HepG2 (cell line): ENCODE data around the gene SAE1. TPM values are rescaled to one million over a fixed set of nuclear protein-coding genes. Genes with fewer than 3 reads are reported as not detected.

Experiments used
- AGO1 ChIP-seq: fragments of 200-400 bp; formaldehyde crosslinking; IDR thresholded peaks from 2 replicates; pipeline ENCODE4 v1.6.1; 2017; ENCODE audit warnings: mild to moderate bottlenecking, low read depth, low read length, moderate library complexity; ENCODE audit not compliant: poor library complexity, severe bottlenecking
- ARID2 ChIP-seq: sonication (generic); formaldehyde crosslinking; IDR thresholded peaks from 2 replicates; pipeline ENCODE4 v1.8.1; 2022; ENCODE audit warnings: mild to moderate bottlenecking, missing genetic modification reagents, borderline replicate concordance
- CBX2 ChIP-seq, 2 experiments: fragments of 200-600 bp in 1 of 2; sonication (generic); formaldehyde crosslinking in 1 of 2; IDR thresholded peaks; 2 replicates each; pipeline versions ENCODE4 v1.7.0 to v1.8.1; 2018 to 2022; ENCODE audit warnings: low read depth in 2 of 2, low read length in 1 of 2, mild to moderate bottlenecking in 1 of 2, missing genetic modification reagents in 1 of 2
- CEBPB ChIP-seq: IDR thresholded peaks from 2 replicates; pipeline ENCODE4 v1.6.1; 2011; ENCODE audit warnings: low read depth, low read length, improper control_type of control experiment, borderline replicate concordance
- CERS6 ChIP-seq: sonication (generic); formaldehyde crosslinking; IDR thresholded peaks from 2 replicates; pipeline ENCODE4 v1.5.0; 2020; ENCODE audit warnings: missing genetic modification reagents
- EZH2 ChIP-seq: conservative IDR thresholded peaks from 2 replicates; pipeline ENCODE4 v1.6.1; 2012; ENCODE audit warnings: mild to moderate bottlenecking, low read depth, low read length, moderate library complexity
- IRF2 ChIP-seq: IDR thresholded peaks from 2 replicates; pipeline ENCODE4 v1.6.1; 2018; ENCODE audit warnings: missing genetic modification reagents, missing compliant biosample characterization
- IRX3 ChIP-seq: sonication (generic); formaldehyde crosslinking; IDR thresholded peaks from 2 replicates; pipeline ENCODE4 v1.8.1; 2023; ENCODE audit warnings: mild to moderate bottlenecking, low read depth, missing genetic modification reagents, borderline replicate concordance
- KDM3A ChIP-seq: IDR thresholded peaks from 2 replicates; pipeline ENCODE4 v1.6.1; 2018; ENCODE audit warnings: low read depth, missing compliant biosample characterization
- KMT2B ChIP-seq: IDR thresholded peaks from 2 replicates; pipeline ENCODE4 v1.6.1; 2016; ENCODE audit warnings: missing genetic modification reagents, missing compliant biosample characterization
- ONECUT2 ChIP-seq: sonication (generic); formaldehyde crosslinking; IDR thresholded peaks from 2 replicates; pipeline ENCODE4 v1.4.0; 2020; ENCODE audit warnings: missing genetic modification reagents
- PRMT3 ChIP-seq: sonication (generic); formaldehyde crosslinking; IDR thresholded peaks from 2 replicates; pipeline ENCODE4 v1.8.1; 2022; ENCODE audit warnings: low read depth, mild to moderate bottlenecking, moderate library complexity, missing genetic modification reagents, borderline replicate concordance
- PRPF4 ChIP-seq: fragments of 200-400 bp; formaldehyde crosslinking; IDR thresholded peaks from 2 replicates; pipeline ENCODE4 v1.6.1; 2016; ENCODE audit warnings: low read length, low read depth; ENCODE audit not compliant: poor library complexity, severe bottlenecking
- RNF2 ChIP-seq: fragments of 450-650 bp; conservative IDR thresholded peaks from 2 replicates; pipeline ENCODE4 v1.6.1; 2016; ENCODE audit warnings: low read depth
- RXRA ChIP-seq: sonication (generic); formaldehyde crosslinking; IDR thresholded peaks from 2 replicates; pipeline ENCODE4 v1.5.1; 2020; ENCODE audit warnings: missing genetic modification reagents
- SMYD3 ChIP-seq: sonication (generic); formaldehyde crosslinking; IDR thresholded peaks from 2 replicates; pipeline ENCODE4 v1.8.1; 2023; ENCODE audit warnings: mild to moderate bottlenecking, missing genetic modification reagents
- SRSF9 ChIP-seq: fragments of 200-400 bp; formaldehyde crosslinking; IDR thresholded peaks from 2 replicates; pipeline ENCODE4 v1.6.1; 2018; ENCODE audit warnings: borderline replicate concordance, mild to moderate bottlenecking, low read depth, low read length; ENCODE audit not compliant: insufficient read depth, poor library complexity, severe bottlenecking
- TBL1XR1 ChIP-seq: fragments of 150-350 bp; IDR thresholded peaks from 2 replicates; pipeline ENCODE4 v1.6.1; 2014; ENCODE audit warnings: borderline replicate concordance, low read length; ENCODE audit not compliant: partially characterized antibody
- ZBTB26 ChIP-seq: IDR thresholded peaks from 2 replicates; pipeline ENCODE4 v1.6.1; 2016; ENCODE audit warnings: missing compliant biosample characterization, missing genetic modification reagents, borderline replicate concordance
- ZNF235 ChIP-seq: sonication (generic); formaldehyde crosslinking; IDR thresholded peaks from 2 replicates; pipeline ENCODE4 v1.8.1; 2023; ENCODE audit warnings: mild to moderate bottlenecking, missing genetic modification reagents, borderline replicate concordance
- ZNF430 ChIP-seq: sonication (generic); formaldehyde crosslinking; IDR thresholded peaks from 2 replicates; pipeline ENCODE4 v1.9.0; 2021; ENCODE audit warnings: mild to moderate bottlenecking, missing genetic modification reagents
- ZNF546 ChIP-seq: sonication (generic); formaldehyde crosslinking; conservative IDR thresholded peaks from 2 replicates; pipeline ENCODE4 v1.8.1; 2023; ENCODE audit warnings: mild to moderate bottlenecking, missing genetic modification reagents
- polyA plus RNA-seq, 8 experiments: library from polyadenylated mRNA; depleted of rRNA in 3 of 8; stranded (reverse) in 7 of 8; unstranded in 1 of 8; fragments of >200 nt; fragmentation: Illumina TruSeq in 4 of 8; extraction: Trizol in 4 of 8; gene quantifications; 2 replicates each; pipeline versions ENCODE4 v1.2.1 to v1.2.3, GENCODE V29; 2011 to 2016; ENCODE audit warnings: low read depth in 4 of 8, missing spikeins in 1 of 8, mixed read lengths in 1 of 8; ENCODE audit not compliant: insufficient read depth in 1 of 8
- total RNA-seq, 5 experiments: library from RNA; depleted of rRNA; stranded (reverse); fragments of >200 nt; fragmentation: Illumina TruSeq; extraction: Trizol; gene quantifications; 2 replicates each; pipeline ENCODE4 v1.2.3, GENCODE V29; 2016; ENCODE audit warnings: low read depth in 1 of 5
- TF ChIP-seq, protein P1 (sequence below): sonication (generic); formaldehyde crosslinking; IDR thresholded peaks from 2 replicates; pipeline ENCODE4 v1.4.0; 2020; ENCODE audit warnings: missing genetic modification reagents

SAE1 gene
- total and polyA plus RNA-seq, 2 of the 13 experiments (the other 11 are each of a cell fraction or from before 2014, with no cell fraction given): 87.6 to 197 TPM

GRCh38 chr19:47190167-47190727, 59.6 kb downstream of the SAE1 start (continued):
- TF ChIP-seq TBL1XR1: no peak
- TF ChIP-seq SMYD3 (CRISPR knock-in tag): no peak
- TF ChIP-seq KDM3A: no peak
- TF ChIP-seq ZNF546: no peak
- no peak for TF ChIP-seq IRX3 (CRISPR knock-in tag)
- no peak for TF ChIP-seq IRF2 (CRISPR knock-in tag)
- TF ChIP-seq ONECUT2 (CRISPR knock-in tag): no peak
- TF ChIP-seq RNF2: no peak
- no peak for TF ChIP-seq PRMT3 (CRISPR knock-in tag)
- TF ChIP-seq ZBTB26: 0 out of 2 replicates have a peak, but pooled peaks have one; percentile 31
- TF ChIP-seq ARID2 (CRISPR knock-in tag): no peak
- TF ChIP-seq CBX2 (IDR thresholded peaks at IDR 0.05; ENCODE audit: low read depth, low read length): no peak
- no peak for TF ChIP-seq CBX2 (CRISPR knock-in tag; IDR thresholded peaks at IDR 0.05; ENCODE audit: low read depth)
- no peak for TF ChIP-seq EZH2
- peak; percentile 21; the same call in 1 of the 2 replicates for TF ChIP-seq ZNF430 (CRISPR knock-in tag)
- no peak for TF ChIP-seq PRPF4
- no peak for TF ChIP-seq CERS6 (CRISPR knock-in tag)
- no peak for TF ChIP-seq CEBPB
- no peak for TF ChIP-seq SRSF9
- TF ChIP-seq, protein P1, sequence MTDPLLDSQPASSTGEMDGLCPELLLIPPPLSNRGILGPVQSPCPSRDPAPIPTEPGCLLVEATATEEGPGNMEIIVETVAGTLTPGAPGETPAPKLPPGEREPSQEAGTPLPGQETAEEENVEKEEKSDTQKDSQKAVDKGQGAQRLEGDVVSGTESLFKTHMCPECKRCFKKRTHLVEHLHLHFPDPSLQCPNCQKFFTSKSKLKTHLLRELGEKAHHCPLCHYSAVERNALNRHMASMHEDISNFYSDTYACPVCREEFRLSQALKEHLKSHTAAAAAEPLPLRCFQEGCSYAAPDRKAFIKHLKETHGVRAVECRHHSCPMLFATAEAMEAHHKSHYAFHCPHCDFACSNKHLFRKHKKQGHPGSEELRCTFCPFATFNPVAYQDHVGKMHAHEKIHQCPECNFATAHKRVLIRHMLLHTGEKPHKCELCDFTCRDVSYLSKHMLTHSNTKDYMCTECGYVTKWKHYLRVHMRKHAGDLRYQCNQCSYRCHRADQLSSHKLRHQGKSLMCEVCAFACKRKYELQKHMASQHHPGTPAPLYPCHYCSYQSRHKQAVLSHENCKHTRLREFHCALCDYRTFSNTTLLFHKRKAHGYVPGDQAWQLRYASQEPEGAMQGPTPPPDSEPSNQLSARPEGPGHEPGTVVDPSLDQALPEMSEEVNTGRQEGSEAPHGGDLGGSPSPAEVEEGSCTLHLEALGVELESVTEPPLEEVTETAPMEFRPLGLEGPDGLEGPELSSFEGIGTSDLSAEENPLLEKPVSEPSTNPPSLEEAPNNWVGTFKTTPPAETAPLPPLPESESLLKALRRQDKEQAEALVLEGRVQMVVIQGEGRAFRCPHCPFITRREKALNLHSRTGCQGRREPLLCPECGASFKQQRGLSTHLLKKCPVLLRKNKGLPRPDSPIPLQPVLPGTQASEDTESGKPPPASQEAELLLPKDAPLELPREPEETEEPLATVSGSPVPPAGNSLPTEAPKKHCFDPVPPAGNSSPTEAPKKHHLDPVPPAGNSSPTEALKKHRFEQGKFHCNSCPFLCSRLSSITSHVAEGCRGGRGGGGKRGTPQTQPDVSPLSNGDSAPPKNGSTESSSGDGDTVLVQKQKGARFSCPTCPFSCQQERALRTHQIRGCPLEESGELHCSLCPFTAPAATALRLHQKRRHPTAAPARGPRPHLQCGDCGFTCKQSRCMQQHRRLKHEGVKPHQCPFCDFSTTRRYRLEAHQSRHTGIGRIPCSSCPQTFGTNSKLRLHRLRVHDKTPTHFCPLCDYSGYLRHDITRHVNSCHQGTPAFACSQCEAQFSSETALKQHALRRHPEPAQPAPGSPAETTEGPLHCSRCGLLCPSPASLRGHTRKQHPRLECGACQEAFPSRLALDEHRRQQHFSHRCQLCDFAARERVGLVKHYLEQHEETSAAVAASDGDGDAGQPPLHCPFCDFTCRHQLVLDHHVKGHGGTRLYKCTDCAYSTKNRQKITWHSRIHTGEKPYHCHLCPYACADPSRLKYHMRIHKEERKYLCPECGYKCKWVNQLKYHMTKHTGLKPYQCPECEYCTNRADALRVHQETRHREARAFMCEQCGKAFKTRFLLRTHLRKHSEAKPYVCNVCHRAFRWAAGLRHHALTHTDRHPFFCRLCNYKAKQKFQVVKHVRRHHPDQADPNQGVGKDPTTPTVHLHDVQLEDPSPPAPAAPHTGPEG (CRISPR knock-in tag): no peak
- peak; percentile 89 for TF ChIP-seq RXRA (CRISPR knock-in tag)
- TF ChIP-seq KMT2B (CRISPR knock-in tag): 0 out of 2 replicates have a peak, but pooled peaks have one; percentile 17
- TF ChIP-seq AGO1: no peak
- TF ChIP-seq ZNF235 (CRISPR knock-in tag): no peak
